ENCODE data around the gene ARPC2.
"Not testable (repeated sequence)": the region's sequence is repeated elsewhere in the genome, so short reads cannot be mapped to it uniquely, and the experiment has no call there.

ARPC2 gene

GRCh38 chr2:218216674-218217359 is at the start of gene ARPC2:
ARPC2 (plus strand) TSS chr2:218217189; CDS start chr2:218217471, 282 bp downstream.
- in situ Hi-C loops (cut with HindIII; ENCODE audit: low sequenced_read_pairs) = no loop called here

- in situ Hi-C loops (cut with HindIII; ENCODE audit: low sequenced_read_pairs) = no loop called here
Measured at GRCh38 chr2:218168016-218168415, 49.0 kb upstream of the ARPC2 start.

- in situ Hi-C loops (cut with HindIII; ENCODE audit: low sequenced_read_pairs) = no loop called here
Measured at GRCh38 chr2:218168635-218169462, 48.1 kb upstream of the ARPC2 start.

- in situ Hi-C loops (cut with HindIII; ENCODE audit: low sequenced_read_pairs) = no loop called here
Measured at GRCh38 chr2:218169757-218170546, 47.0 kb upstream of the ARPC2 start.

GRCh38 chr2:218171744-218172143 is 45.2 kb upstream of the ARPC2 start:
- in situ Hi-C loops (cut with HindIII; ENCODE audit: low sequenced_read_pairs) = not testable (repeated sequence)

GRCh38 chr2:218172845-218173244 is 44.1 kb upstream of the ARPC2 start:
- in situ Hi-C loops (cut with HindIII; ENCODE audit: low sequenced_read_pairs) = no loop called here

GRCh38 chr2:218179782-218180181 is 37.2 kb upstream of the ARPC2 start:
- in situ Hi-C loops (cut with HindIII; ENCODE audit: low sequenced_read_pairs) = no loop called here

GRCh38 chr2:218180467-218181114 is 36.4 kb upstream of the ARPC2 start:
- in situ Hi-C loops (cut with HindIII; ENCODE audit: low sequenced_read_pairs) = no loop called here

GRCh38 chr2:218184331-218184730 is 32.7 kb upstream of the ARPC2 start:
- in situ Hi-C loops (cut with HindIII; ENCODE audit: low sequenced_read_pairs) = no loop called here

GRCh38 chr2:218186355-218186766 is 30.6 kb upstream of the ARPC2 start:
- in situ Hi-C loops (cut with HindIII; ENCODE audit: low sequenced_read_pairs) = no loop called here

GRCh38 chr2:218186876-218187275 is 30.1 kb upstream of the ARPC2 start:
- in situ Hi-C loops (cut with HindIII; ENCODE audit: low sequenced_read_pairs) = no loop called here

GRCh38 chr2:218187296-218188015 is 29.5 kb upstream of the ARPC2 start:
- in situ Hi-C loops (cut with HindIII; ENCODE audit: low sequenced_read_pairs) = no loop called here

- in situ Hi-C loops (cut with HindIII; ENCODE audit: low sequenced_read_pairs) = no loop called here
Measured at GRCh38 chr2:218188528-218188927, 28.5 kb upstream of the ARPC2 start.

- in situ Hi-C loops (cut with HindIII; ENCODE audit: low sequenced_read_pairs) = no loop called here
Measured at GRCh38 chr2:218192902-218193430, 24.0 kb upstream of the ARPC2 start.

GRCh38 chr2:218193701-218194100 is 23.3 kb upstream of the ARPC2 start:
- in situ Hi-C loops (cut with HindIII; ENCODE audit: low sequenced_read_pairs) = no loop called here

- in situ Hi-C loops (cut with HindIII; ENCODE audit: low sequenced_read_pairs) = no loop called here
Measured at GRCh38 chr2:218194880-218195279, 22.1 kb upstream of the ARPC2 start.

GRCh38 chr2:218196974-218197373 is 20.0 kb upstream of the ARPC2 start:
- in situ Hi-C loops (cut with HindIII; ENCODE audit: low sequenced_read_pairs) = no loop called here

- in situ Hi-C loops (cut with HindIII; ENCODE audit: low sequenced_read_pairs) = no loop called here
Measured at GRCh38 chr2:218202266-218202665, 14.7 kb upstream of the ARPC2 start.

GRCh38 chr2:218209078-218209477 is 7.9 kb upstream of the ARPC2 start:
- in situ Hi-C loops (cut with HindIII; ENCODE audit: low sequenced_read_pairs) = no loop called here

GRCh38 chr2:218214116-218214515 is 2.9 kb upstream of the ARPC2 start:
- in situ Hi-C loops (cut with HindIII; ENCODE audit: low sequenced_read_pairs) = no loop called here
